H9 (cell line): Measurements from ENCODE around the gene COL18A1. TPM values are rescaled to one million over a fixed set of nuclear protein-coding genes. Genes with fewer than 3 reads are reported as not detected.

Source experiments
- DNase-seq: peaks from one replicate; pipeline ENCODE4 v3.0.0-alpha.2; 2017
- H2AFZ ChIP-seq: one replicate; pipeline ENCODE4 v1.6.1; 2013; ENCODE audit warnings: mild to moderate bottlenecking, low read length, control low read depth, moderate library complexity
- H2AK5ac ChIP-seq: 2 replicates; pipeline ENCODE4 v1.6.1; 2013; ENCODE audit warnings: low read length, control low read depth, mixed read lengths; ENCODE audit not compliant: insufficient read length
- H2BK120ac ChIP-seq: one replicate; pipeline ENCODE4 v1.6.1; 2013; ENCODE audit warnings: low read depth, mild to moderate bottlenecking, low read length, control low read depth, inconsistent platforms; ENCODE audit not compliant: poor library complexity, severe bottlenecking
- H2BK12ac ChIP-seq: 2 replicates; pipeline ENCODE4 v1.6.1; 2013; ENCODE audit warnings: low read length, control low read depth, mixed read lengths, low read depth; ENCODE audit not compliant: insufficient read length
- H2BK15ac ChIP-seq: 2 replicates; pipeline ENCODE4 v1.6.1; 2013; ENCODE audit warnings: low read depth, low read length, control low read depth
- H2BK20ac ChIP-seq: one replicate; pipeline ENCODE4 v1.6.1; 2013; ENCODE audit warnings: low read depth, mild to moderate bottlenecking, low read length, control low read depth, inconsistent platforms; ENCODE audit not compliant: poor library complexity, severe bottlenecking
- H2BK5ac ChIP-seq: 2 replicates; pipeline ENCODE4 v1.6.1; 2013; ENCODE audit warnings: low read length, control low read depth, mixed read lengths; ENCODE audit not compliant: insufficient read length
- H3K14ac ChIP-seq: 2 replicates; pipeline ENCODE4 v1.6.1; 2013; ENCODE audit warnings: low read length, control low read depth; ENCODE audit not compliant: insufficient read depth
- H3K18ac ChIP-seq: 2 replicates; pipeline ENCODE4 v1.6.1; 2013; ENCODE audit warnings: low read depth, mild to moderate bottlenecking, mixed read lengths, low read length, control low read depth; ENCODE audit not compliant: insufficient read length
- H3K23ac ChIP-seq: 2 replicates; pipeline ENCODE4 v1.6.1; 2013; ENCODE audit warnings: low read length, control low read depth, mixed read lengths, low read depth; ENCODE audit not compliant: insufficient read length
- H3K23me2 ChIP-seq: 2 replicates; pipeline ENCODE4 v1.6.1; 2013; ENCODE audit warnings: low read depth, mild to moderate bottlenecking, mixed read lengths, low read length, control low read depth; ENCODE audit not compliant: insufficient read length, poor library complexity, severe bottlenecking
- H3K27ac ChIP-seq: 2 replicates; pipeline ENCODE4 v1.5.1; 2013; ENCODE audit warnings: low read length, control low read depth, mixed read lengths, low read depth; ENCODE audit not compliant: insufficient read length
- H3K27me3 ChIP-seq: 2 replicates; pipeline ENCODE4 v1.6.1; 2013; ENCODE audit warnings: low read length, control low read depth, inconsistent platforms; ENCODE audit not compliant: insufficient read depth
- H3K4ac ChIP-seq: 2 replicates; pipeline ENCODE4 v1.6.1; 2013; ENCODE audit warnings: low read depth, mild to moderate bottlenecking, control low read depth, inconsistent platforms, low read length, moderate library complexity
- H3K4me1 ChIP-seq: 2 replicates; pipeline ENCODE4 v1.6.1; 2013; ENCODE audit warnings: low read length, control low read depth, inconsistent platforms; ENCODE audit not compliant: insufficient read depth
- H3K4me2 ChIP-seq: 2 replicates; pipeline ENCODE4 v1.6.1; 2013; ENCODE audit warnings: low read length, control low read depth, mixed read lengths; ENCODE audit not compliant: insufficient read length, insufficient read depth
- H3K56ac ChIP-seq: 2 replicates; pipeline ENCODE4 v1.6.1; 2013; ENCODE audit warnings: low read depth, mild to moderate bottlenecking, mixed read lengths, low read length, control low read depth; ENCODE audit not compliant: insufficient read length
- H3K79me1 ChIP-seq: 2 replicates; pipeline ENCODE4 v1.6.1; 2013; ENCODE audit warnings: low read depth, mild to moderate bottlenecking, moderate library complexity, low read length, control low read depth, inconsistent platforms; ENCODE audit not compliant: insufficient read depth, poor library complexity, severe bottlenecking
- H3K79me2 ChIP-seq: 2 replicates; pipeline ENCODE4 v1.6.1; 2013; ENCODE audit warnings: low read length, control low read depth, inconsistent platforms; ENCODE audit not compliant: insufficient read depth
- H3K9ac ChIP-seq: 2 replicates; pipeline ENCODE4 v1.6.1; 2013; ENCODE audit warnings: low read length, control low read depth, mixed read lengths; ENCODE audit not compliant: insufficient read length; ENCODE audit errors: extremely low read depth
- H3K9me3 ChIP-seq: one replicate; pipeline ENCODE4 v1.6.1; 2013; ENCODE audit warnings: low read depth, low read length, inconsistent platforms; ENCODE audit not compliant: control insufficient read depth
- H3T11ph ChIP-seq: one replicate; pipeline ENCODE4 v1.6.1; 2013; ENCODE audit warnings: mild to moderate bottlenecking, low read length, control low read depth, inconsistent platforms
- H4K20me1 ChIP-seq: one replicate; pipeline ENCODE4 v1.6.1; 2013; ENCODE audit not compliant: control insufficient read depth, insufficient read length, insufficient read depth
- H4K5ac ChIP-seq: 2 replicates; pipeline ENCODE4 v1.6.1; 2013; ENCODE audit warnings: low read depth, mild to moderate bottlenecking, mixed read lengths, low read length, control low read depth; ENCODE audit not compliant: insufficient read length
- H4K8ac ChIP-seq: replicated peaks from 2 replicates; pipeline ENCODE4 v1.6.1; 2013; ENCODE audit warnings: low read length, control low read depth, mixed read lengths, low read depth; ENCODE audit not compliant: insufficient read length
- H4K91ac ChIP-seq: 2 replicates; pipeline ENCODE4 v1.6.1; 2013; ENCODE audit warnings: low read depth, mild to moderate bottlenecking, moderate library complexity, mixed read lengths, low read length, control low read depth; ENCODE audit not compliant: insufficient read length
- H3K27ac Mint-ChIP-seq, 3 experiments: 2 replicates in 2 of 3; 3 replicates in 1 of 3; pipeline ENCODE4 v1.8.0; 2020 to 2021; ENCODE audit warnings: mixed read lengths in 3 of 3, mild to moderate bottlenecking in 1 of 3, moderate library complexity in 1 of 3
- H3K27me3 Mint-ChIP-seq: 2 replicates; pipeline ENCODE4 v1.8.0; 2021; ENCODE audit warnings: low read depth, mild to moderate bottlenecking, moderate library complexity, mixed read lengths
- H3K36me3 Mint-ChIP-seq, 3 experiments: 2 replicates in 2 of 3; 3 replicates in 1 of 3; pipeline ENCODE4 v1.8.0; 2020 to 2021; ENCODE audit warnings: low read depth in 3 of 3, mixed read lengths in 3 of 3; ENCODE audit not compliant: insufficient read depth in 1 of 3
- H3K4me1 Mint-ChIP-seq, 2 experiments: 2 replicates each; pipeline ENCODE4 v1.8.0; 2020; ENCODE audit warnings: mixed read lengths in 2 of 2
- H3K4me3 Mint-ChIP-seq, 2 experiments: 2 replicates in 1 of 2; 3 replicates in 1 of 2; pipeline ENCODE4 v1.8.0; 2020 to 2021; ENCODE audit warnings: mild to moderate bottlenecking in 2 of 2, mixed read lengths in 2 of 2, moderate library complexity in 1 of 2
- H3K9me3 Mint-ChIP-seq, 2 experiments: 2 replicates in 1 of 2; 3 replicates in 1 of 2; pipeline ENCODE4 v1.8.0; 2020; ENCODE audit warnings: mild to moderate bottlenecking in 2 of 2, mixed read lengths in 2 of 2, moderate library complexity in 1 of 2
- CTCF ChIP-seq: fragments of 200-600 bp; sonication (generic); conservative IDR thresholded peaks from 3 replicates; pipeline ENCODE4 v1.8.0; 2021; ENCODE audit warnings: antibody characterized with exemption, mild to moderate bottlenecking
- WGBS: extraction: QIAGEN DNeasy Blood & Tissue Kit; methylation state at CpG from one replicate; pipeline ENCODE4 v1.1.7; 2013; ENCODE audit warnings: missing lambda C conversion rate, low lambda C conversion rate, mixed read lengths; ENCODE audit not compliant: insufficient read length; ENCODE audit errors: extremely low coverage; 5-methylcytosine and 5-hydroxymethylcytosine counted together
- total RNA-seq: library from RNA; stranded (reverse); gene quantifications from 2 replicates; pipeline ENCODE4 v1.2.1, GENCODE V29; 2021

The COL18A1 gene
- total RNA-seq, 1 experiment from 2014 or later = 232 TPM

DNA sequence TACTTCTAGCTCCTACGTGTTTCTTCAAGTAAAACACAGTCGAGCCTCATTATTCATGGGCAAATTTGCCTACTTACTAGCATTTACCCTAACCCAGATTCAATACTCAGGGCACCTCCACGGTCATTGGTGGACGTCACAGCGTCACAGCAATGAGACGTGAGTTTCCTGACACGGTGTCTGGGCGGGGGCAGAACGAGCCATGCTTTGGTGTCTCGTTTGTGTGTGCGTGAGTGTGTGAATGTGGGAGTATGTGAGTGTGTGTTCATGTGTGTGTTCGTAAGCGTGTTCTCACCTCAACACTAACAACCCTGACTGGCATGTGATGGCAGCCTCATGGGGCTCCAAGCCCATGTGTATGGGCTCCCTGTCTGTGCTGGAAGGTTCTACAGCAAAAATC, 17.5 kb upstream of the COL18A1 start:
- WGBS = no CpG with 5 or more reads among the region's 13 CpGs
- TF ChIP-seq CTCF = no peak

More for the DNA sequence above, 17.5 kb upstream of the COL18A1 start:
- no peaks in the 10 kb centered on the region for H4K20me1 ChIP-seq
- H3K79me2 ChIP-seq = no peaks in the 10 kb centered on the region
- H3K27ac ChIP-seq = no peak overlapping the region
- no peak overlapping the region for H3K56ac ChIP-seq
- H3K4me3 Mint-ChIP-seq = no peak overlapping the region
- H3K27me3 ChIP-seq = no peaks in the 10 kb centered on the region
- no peak overlapping the region for H3K27ac Mint-ChIP-seq
- no peak overlapping the region for H4K8ac ChIP-seq
- no peak overlapping the region for H3K4ac ChIP-seq
- no peak overlapping the region for H2BK5ac ChIP-seq
- H3K79me1 ChIP-seq = no peaks in the 10 kb centered on the region
- H4K5ac ChIP-seq = no peak overlapping the region
- H3K4me2 ChIP-seq = no peak overlapping the region
- H2AK5ac ChIP-seq = peak overlapping the region; percentile 44
- H3K4me1 ChIP-seq = no peaks in the 10 kb centered on the region
- H2AFZ ChIP-seq = no peak overlapping the region
- no peak overlapping the region for H2BK120ac ChIP-seq
- no peaks in the 10 kb centered on the region for H3K9me3 ChIP-seq
- no peak overlapping the region for H3T11ph ChIP-seq
- no peak overlapping the region for H3K18ac ChIP-seq
- peaks cover 0 to 4% (median 0%) of the 10 kb centered on the region in 3 experiments; a peak in 1 of 7 replicates for H3K36me3 Mint-ChIP-seq
- no peaks in the 10 kb centered on the region for H3K23me2 ChIP-seq
- H3K9me3 Mint-ChIP-seq = peaks cover 0 to 4% of the 10 kb centered on the region in 2 experiments; a peak in 2 of 5 replicates
- H3K27me3 Mint-ChIP-seq = peaks cover 9% of the 10 kb centered on the region
- no peak overlapping the region for H3K23ac ChIP-seq
- no peak overlapping the region for H2BK15ac ChIP-seq
- no peak overlapping the region for H4K91ac ChIP-seq
- H3K4me1 Mint-ChIP-seq = peaks cover 4 to 6% of the 10 kb centered on the region in 2 experiments; a peak in 1 of 4 replicates
- DNase-seq = no peak
- H3K9ac ChIP-seq = no peak overlapping the region
- peak overlapping the region; percentile 43 for H2BK12ac ChIP-seq
- no peak overlapping the region for H2BK20ac ChIP-seq
- H3K14ac ChIP-seq = peak overlapping the region; percentile 71
